Ovary (tissue), 9 donors: ENCODE measurements around the gene AGPAT4. TPM values are rescaled to one million over a fixed set of nuclear protein-coding genes. Genes with fewer than 3 reads are reported as not detected.

Source experiments
- DNase-seq, 5 donors: peaks; one replicate each; pipeline ENCODE4 v3.0.0-alpha.2; 2019 to 2020
- H3K27ac ChIP-seq, 2 donors: fragments of 200-600 bp; one replicate each; pipeline versions ENCODE4 v1.5.1 to v1.8.0; 2019 to 2022
- H3K27me3 ChIP-seq: fragments of 200-600 bp; one replicate; pipeline ENCODE4 v1.8.0; 2022
- H3K36me3 ChIP-seq: fragments of 200-600 bp; sonication (generic); one replicate; pipeline ENCODE4 v1.5.1; 2019
- H3K4me1 ChIP-seq: one replicate; pipeline ENCODE4 v1.8.1; 2013; ENCODE audit warnings: mild to moderate bottlenecking, moderate library complexity; ENCODE audit not compliant: insufficient read depth
- H3K4me3 ChIP-seq: fragments of 200-600 bp; sonication (generic); one replicate; pipeline ENCODE4 v1.5.1; 2017
- H3K9me3 ChIP-seq, 2 donors: fragments of 200-600 bp in 1 of 2; sonication (generic) in 1 of 2; one replicate each; pipeline versions ENCODE4 v1.5.1 to v1.8.1; 2013 to 2019; ENCODE audit warnings: mild to moderate bottlenecking in 1 of 2, moderate library complexity in 1 of 2
- EP300 ChIP-seq: sonication (generic); formaldehyde crosslinking; IDR thresholded peaks from one replicate; pipeline ENCODE4 v1.6.1; 2017; ENCODE audit warnings: antibody characterized with exemption
- POLR2A ChIP-seq: fragments of 450-650 bp; IDR thresholded peaks from one replicate; pipeline ENCODE4 v1.6.1; 2017; ENCODE audit warnings: antibody characterized with exemption, mild to moderate bottlenecking, moderate library complexity
- WGBS, 3 donors: extraction: QIAGEN DNeasy Blood & Tissue Kit in 1 of 3; methylation state at CpG; one replicate each; pipeline versions ENCODE4 v1.1.5 to v1.1.7; 2013 to 2017; 5-methylcytosine and 5-hydroxymethylcytosine counted together
- intact Hi-C, 4 donors: fragments of 100-400 bp; cut with DNase I; formaldehyde crosslinking; loops; one replicate each; pipeline versions ENCODE4 v1.11.0 to v1.15.1; 2022 to 2023
- polyA plus RNA-seq, 2 donors: library from polyadenylated mRNA; stranded (reverse); fragments of 200-250 nt in 1 of 2; fragments of 350-450 nt in 1 of 2; fragmentation: Illumina TruSeq in 1 of 2; extraction: RNeasy Lipid Tissue Mini Kit (QIAGEN cat#74804) in 1 of 2; gene quantifications; one replicate each; pipeline ENCODE4 v1.2.3, GENCODE V29; 2013 to 2014
- total RNA-seq, 7 donors: library from RNA; depleted of rRNA in 2 of 7; stranded (reverse); fragments of >200 nt in 2 of 7; fragmentation: NEBNext Ultra II Directional in 3 of 7; extraction: Animal tissue kit (Norgen Biotek cat#: 25700) in 3 of 7; gene quantifications; one replicate each; pipeline versions ENCODE4 v1.1.0 to v1.2.4, GENCODE V29; 2016 to 2023
- TF ChIP-seq, protein P1 (sequence below), 3 donors: fragments of 450-650 bp in 2 of 3; fragments of 200-600 bp in 1 of 3; IDR thresholded peaks; one replicate each; pipeline versions ENCODE4 v1.5.1 to v1.8.0; 2016 to 2022; ENCODE audit warnings: antibody characterized with exemption in 3 of 3, mild to moderate bottlenecking in 1 of 3
- donor health status: DM: no; HTN: no; CAD: no; lungs with moderate emphysema.
- donor health status: DM: no; HTN: no; CAD: no.
- donor health status: Bipolar disorder and iron deficiency.
- donor health status: DM: yes; HTN: yes; CAD: no.
- donor health status: DM: no; HTN: no; CAD: no.
- donor health status: DM: yes; HTN: yes; CAD: no.

Gene AGPAT4
- total and polyA plus RNA-seq, 9 donors = 4.4 to 13.7 (median 8.9) TPM

DNA sequence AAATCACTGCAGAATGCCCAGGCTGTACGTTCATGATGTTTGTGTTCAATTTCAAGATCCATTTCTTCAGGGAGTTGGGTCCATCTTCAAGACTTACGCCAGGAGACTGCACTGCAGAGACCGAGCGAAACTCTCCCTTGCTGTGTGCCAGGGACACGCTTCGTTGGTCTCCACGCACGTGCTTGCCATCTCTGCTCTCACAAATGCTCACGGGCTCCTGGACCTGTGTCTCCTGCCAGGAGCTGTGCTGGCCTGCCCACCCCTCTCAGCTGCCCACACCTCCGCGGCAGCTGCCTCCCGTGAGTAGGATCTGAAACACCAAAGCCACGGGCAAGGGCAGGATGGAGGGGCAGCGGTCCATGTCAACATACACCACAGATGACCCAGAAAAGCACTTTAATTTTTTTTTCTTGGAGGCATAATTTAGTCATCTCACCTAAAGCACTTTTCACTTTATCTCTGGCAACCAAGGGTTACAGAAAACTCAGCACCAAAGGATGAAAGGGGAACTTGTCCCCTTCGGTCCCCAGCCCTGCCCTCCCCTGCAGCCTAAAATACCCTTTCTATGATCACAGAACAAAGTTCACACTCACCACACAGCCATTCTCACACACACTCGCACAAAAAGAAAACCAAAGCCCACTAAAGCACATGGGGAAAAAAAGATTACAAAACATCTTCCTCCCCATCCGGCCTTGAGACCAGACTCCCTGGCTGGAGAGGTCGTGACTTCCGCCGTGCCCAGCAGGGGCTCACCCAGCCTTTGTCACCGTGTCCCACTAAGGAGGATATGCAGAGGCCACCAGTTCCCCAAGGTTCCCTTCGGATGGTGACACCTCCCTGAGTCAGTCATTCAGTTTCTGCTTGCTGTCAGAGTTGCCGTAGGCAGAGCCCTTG, 137.9 kb downstream of the AGPAT4 start:
- intact Hi-C loops = no loop called here
- Histone ChIP-seq H3K36me3 (no peaks in the 10 kb centered on the region), H3K27me3 (no peaks in the 10 kb centered on the region), H3K9me3 (no peaks in the 10 kb centered on the region), H3K27ac (no peak overlapping the region), H3K4me1 (peaks cover 2% of the 10 kb centered on the region), H3K4me3 (no peak overlapping the region)
- DNase-seq = no peak
- TF ChIP-seq EP300 = no peak
- TF ChIP-seq, protein P1, sequence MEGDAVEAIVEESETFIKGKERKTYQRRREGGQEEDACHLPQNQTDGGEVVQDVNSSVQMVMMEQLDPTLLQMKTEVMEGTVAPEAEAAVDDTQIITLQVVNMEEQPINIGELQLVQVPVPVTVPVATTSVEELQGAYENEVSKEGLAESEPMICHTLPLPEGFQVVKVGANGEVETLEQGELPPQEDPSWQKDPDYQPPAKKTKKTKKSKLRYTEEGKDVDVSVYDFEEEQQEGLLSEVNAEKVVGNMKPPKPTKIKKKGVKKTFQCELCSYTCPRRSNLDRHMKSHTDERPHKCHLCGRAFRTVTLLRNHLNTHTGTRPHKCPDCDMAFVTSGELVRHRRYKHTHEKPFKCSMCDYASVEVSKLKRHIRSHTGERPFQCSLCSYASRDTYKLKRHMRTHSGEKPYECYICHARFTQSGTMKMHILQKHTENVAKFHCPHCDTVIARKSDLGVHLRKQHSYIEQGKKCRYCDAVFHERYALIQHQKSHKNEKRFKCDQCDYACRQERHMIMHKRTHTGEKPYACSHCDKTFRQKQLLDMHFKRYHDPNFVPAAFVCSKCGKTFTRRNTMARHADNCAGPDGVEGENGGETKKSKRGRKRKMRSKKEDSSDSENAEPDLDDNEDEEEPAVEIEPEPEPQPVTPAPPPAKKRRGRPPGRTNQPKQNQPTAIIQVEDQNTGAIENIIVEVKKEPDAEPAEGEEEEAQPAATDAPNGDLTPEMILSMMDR (IDR thresholded peaks at IDR 0.05) = no peak
- TF ChIP-seq POLR2A = no peak
- 78 to 85% (median 81%) methylated on average over 23 of the region's 23 CpGs for WGBS, 3 donors

DNA sequence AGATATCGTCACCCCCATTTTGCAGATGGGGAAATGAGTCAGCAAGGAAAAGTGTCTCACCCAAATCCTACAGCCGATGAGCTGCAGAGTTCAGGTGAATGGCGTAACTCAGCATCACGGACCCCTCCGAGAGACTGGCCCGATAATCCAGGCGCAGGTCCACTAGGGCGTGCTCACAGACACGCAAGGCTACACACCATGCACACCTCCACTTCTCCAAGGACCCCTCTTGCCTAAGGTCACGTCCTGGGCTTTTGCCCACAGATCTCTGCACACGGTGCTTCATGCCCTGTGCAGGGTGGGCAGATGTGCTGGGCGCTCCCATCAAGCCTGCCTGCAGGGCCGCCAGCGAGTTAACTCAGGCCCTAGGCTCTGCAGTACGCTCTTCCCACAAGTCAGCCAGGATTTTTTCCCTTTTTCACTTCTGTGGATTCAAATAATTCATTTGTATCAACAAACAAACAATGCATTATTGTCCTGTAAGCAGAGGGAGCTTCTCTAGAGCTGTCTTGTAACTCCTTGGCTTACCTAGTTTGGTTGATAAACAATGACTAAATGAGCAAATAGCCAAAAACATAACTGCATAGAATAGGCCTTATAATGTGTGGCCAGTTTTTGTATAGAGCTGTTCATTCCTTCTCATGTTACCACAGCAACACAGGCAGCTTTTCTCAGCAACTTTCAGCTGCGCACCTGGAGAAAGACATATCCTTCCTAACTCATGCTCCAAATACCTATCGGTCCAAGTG, 139.1 kb downstream of the AGPAT4 start:
- intact Hi-C loops = no loop called here
- H3K36me3 ChIP-seq = no peaks in the 10 kb centered on the region
- DNase-seq = no peak

DNA sequence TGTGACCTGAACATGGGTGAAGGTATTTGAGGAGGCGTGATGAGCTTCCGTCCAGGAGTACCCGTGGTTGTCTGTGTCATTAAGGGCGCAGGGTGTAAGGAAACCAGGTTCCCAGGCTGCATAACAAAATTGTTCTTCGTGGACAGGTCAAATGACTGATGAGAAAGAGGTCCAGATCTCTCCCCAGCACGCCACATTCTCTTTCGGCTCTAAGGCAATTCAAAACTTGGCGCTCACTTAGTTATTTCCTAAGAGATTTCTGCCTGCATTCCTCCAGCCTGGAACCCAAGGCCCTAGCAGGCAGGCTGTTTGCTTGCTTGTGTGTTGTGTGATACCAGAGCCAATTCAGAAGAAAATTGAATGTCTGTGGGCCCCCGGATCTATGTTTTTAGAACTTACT, 139.9 kb downstream of the AGPAT4 start:
- DNase-seq = no peak
- H3K27ac ChIP-seq = no peak overlapping the region
- H3K9me3 ChIP-seq = no peaks in the 10 kb centered on the region
- TF ChIP-seq POLR2A (no peak), EP300 (no peak)
- TF ChIP-seq, protein P1 (IDR thresholded peaks at IDR 0.05) = no peak
- peaks cover 2% of the 10 kb centered on the region for H3K4me1 ChIP-seq
- H3K27me3 ChIP-seq = no peaks in the 10 kb centered on the region
- H3K36me3 ChIP-seq = no peaks in the 10 kb centered on the region
- WGBS, 3 donors = 37 to 58% (median 41%) methylated on average over 9 of the region's 9 CpGs
- no peak overlapping the region for H3K4me3 ChIP-seq
- intact Hi-C loops = no loop called here

More for the DNA sequence above, 139.1 kb downstream of the AGPAT4 start:
- H3K27ac ChIP-seq = no peak overlapping the region
- H3K4me1 ChIP-seq = peaks cover 2% of the 10 kb centered on the region
- no peak overlapping the region for H3K4me3 ChIP-seq
- no peaks in the 10 kb centered on the region for H3K9me3 ChIP-seq
- H3K27me3 ChIP-seq = no peaks in the 10 kb centered on the region
- 92 to 96% (median 92%) methylated on average over 17 of the region's 17 CpGs for WGBS, 3 donors
- TF ChIP-seq POLR2A (no peak), EP300 (no peak)

- 97 to 98% (median 97%) methylated on average over 11 of the region's 11 CpGs for WGBS, 3 donors
- Histone ChIP-seq H3K9me3 (no peaks in the 10 kb centered on the region), H3K27ac (no peak overlapping the region), H3K4me3 (no peak overlapping the region), H3K4me1 (peaks cover 2% of the 10 kb centered on the region), H3K27me3 (no peaks in the 10 kb centered on the region), H3K36me3 (no peaks in the 10 kb centered on the region)
- no peak for TF ChIP-seq POLR2A
- TF ChIP-seq, protein P1 (IDR thresholded peaks at IDR 0.05) = no peak
- TF ChIP-seq EP300 = no peak
- no peak for DNase-seq
- intact Hi-C loops = no loop called here
Observed at GRCh38 chr6:161132384-161132783, 141.5 kb downstream of the AGPAT4 start.
